Measurements from ENCODE around the gene TERB1.
"Not testable (repeated sequence)": the region's sequence is repeated elsewhere in the genome, so short reads cannot be mapped to it uniquely, and the experiment has no call there.

The TERB1 gene

DNA sequence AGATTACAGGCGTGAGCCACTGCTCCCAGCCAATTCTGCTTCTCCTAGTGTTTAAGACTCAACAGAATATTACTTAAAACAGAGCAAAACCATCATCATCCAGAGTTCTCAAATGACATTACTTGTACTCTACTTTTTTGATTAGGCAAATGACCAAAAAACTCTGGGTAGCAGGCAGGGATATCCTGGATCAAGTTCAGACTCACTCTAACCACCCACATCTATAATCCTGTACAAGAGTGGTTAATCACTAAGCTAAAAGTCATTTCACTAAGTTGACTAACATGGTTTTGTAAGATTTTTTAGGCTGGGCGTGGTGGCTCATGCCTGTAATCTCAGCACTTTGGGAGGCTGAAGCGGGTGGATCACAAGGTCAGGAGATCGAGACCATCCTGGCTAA lies 22.6 kb upstream of the TERB1 start:
- DNase-seq: no peak

DNA sequence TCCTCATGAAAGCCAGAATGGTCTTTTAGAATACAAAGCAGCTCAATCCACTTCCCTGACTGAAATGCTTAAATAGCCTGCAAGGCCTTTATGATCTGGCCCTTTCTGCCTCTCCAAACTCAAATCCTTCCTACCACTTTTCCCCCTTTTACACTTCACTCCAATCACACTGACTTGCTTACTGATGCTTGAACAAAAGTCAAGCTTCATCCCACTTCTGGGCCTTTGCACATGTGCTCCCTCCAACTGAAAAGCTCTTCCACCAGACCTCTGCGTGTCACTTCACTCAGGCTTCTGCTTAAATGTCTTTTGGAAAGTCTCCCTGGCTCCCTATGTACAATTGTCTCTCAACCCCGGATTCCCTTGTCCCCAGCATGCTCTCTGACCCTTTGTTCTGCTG lies 13.3 kb upstream of the TERB1 start:
- no peak for DNase-seq

DNA sequence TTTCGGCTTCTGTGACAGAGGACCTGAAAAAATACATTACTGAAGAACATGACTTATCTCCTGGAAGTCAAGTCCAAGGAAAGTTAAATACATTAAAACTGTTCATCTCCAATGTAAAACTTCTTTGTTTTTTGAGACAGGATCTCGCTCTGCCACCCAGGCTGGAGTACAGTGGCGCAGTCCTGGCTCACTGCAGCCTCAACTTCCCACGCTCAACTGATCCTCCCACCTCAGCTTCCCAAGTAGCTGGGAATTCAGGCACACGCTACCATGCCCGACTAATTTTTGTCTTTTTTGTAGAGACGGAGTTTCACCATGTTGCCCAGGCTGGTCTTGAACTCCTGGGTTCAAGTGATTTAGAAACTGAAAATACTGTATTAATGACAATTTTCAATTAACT lies 9.7 kb upstream of the TERB1 start:
- DNase-seq: no peak

DNA sequence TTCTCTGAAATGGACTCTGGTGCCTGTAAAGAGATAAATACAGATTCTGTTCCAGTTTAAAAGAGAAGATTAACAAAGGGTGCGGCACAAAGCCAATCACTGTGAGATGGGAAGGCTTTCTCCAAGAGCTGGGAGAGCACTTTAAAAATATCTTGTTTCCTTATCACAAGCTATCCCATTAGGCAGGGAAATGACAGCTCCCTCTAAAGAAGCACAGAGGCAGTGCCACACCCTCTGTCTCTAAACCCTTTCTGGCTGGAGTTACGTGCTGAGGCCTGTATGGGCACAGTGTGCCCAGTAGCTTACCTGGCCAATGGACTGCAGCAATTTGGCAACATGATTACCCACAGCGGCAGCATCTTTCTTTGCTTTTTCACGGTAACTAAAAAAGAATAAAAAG lies 9.0 kb upstream of the TERB1 start:
- DNase-seq: no peak

DNA sequence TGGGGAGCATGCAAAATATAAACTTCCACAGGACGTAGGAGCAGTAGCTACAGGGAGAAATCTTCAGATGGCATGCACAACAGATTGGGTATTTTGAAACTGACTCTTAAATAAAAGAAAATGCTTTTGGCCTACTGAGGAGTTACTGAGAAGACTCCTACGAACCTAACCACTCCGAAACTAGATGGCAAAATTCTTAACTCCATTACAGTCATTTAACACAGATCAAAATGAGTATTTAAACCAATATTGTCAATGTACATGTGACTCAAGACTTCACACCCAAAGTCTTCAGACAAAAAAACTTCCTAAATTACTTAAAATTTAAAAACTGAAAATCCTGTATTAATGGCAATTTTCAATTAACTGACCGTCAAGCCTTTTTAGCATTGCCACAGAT lies 8.4 kb upstream of the TERB1 start:
- DNase-seq: no peak

DNA sequence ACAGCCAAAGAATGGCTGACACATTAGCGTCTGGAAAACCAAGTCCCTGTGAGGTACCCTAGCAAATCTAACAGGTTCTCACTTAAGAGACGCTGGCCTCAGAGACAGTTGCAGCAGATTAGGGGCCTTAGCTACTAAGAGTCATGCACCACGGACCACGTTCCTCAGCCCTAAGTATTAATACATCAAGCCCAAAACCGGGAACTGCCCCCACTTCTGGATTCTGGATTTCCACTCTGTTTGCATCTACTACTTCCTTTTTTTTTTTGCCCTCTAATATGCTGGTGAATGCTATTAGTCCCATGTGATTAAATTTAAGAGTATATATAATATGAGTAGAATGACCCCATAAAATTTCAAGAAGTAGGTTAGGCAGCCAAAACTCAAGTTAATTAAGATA lies 775 bp upstream of the TERB1 start:
- DNase-seq: no peak

DNA sequence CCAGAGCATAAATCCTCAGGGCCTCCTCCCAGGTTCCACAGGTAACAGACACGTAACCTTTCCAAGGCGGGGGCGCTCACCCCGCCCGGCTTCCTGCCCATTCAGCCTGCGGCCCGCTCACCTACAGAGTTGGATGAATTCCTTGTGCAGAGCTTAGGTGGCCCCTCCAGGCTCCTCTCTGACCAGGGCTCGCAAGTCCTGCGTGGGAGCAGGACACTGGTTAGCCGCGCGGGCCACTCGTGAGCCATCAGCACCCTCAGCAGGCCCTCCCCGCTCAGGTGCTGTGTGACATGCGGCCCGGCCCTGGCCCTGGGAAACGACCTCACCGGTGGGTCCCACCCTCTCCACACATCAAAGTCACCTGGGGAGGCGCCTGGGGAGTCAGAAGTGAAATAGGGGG lies 528 bp downstream of the TERB1 start:
- DNase-seq: no peak

DNA sequence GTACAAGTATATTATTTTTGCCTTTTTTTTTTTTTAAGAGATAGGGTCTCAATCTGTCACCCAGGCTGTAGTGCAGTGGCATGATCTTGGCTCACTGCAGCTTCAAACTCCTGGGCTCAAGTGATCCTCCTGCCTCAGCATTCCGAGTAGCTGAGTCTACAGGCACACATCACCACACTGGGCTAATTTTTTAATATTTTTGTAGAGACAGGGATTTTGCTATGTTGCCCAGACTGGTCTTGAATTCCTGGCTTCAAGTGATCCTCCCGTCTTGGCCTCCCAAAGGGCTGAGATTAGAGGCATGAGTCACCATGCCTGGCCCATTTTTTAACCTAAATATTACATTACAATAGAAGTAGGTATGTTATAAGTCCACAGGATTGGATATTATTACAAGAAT lies 3.2 kb downstream of the TERB1 start:
- no peak for DNase-seq

DNA sequence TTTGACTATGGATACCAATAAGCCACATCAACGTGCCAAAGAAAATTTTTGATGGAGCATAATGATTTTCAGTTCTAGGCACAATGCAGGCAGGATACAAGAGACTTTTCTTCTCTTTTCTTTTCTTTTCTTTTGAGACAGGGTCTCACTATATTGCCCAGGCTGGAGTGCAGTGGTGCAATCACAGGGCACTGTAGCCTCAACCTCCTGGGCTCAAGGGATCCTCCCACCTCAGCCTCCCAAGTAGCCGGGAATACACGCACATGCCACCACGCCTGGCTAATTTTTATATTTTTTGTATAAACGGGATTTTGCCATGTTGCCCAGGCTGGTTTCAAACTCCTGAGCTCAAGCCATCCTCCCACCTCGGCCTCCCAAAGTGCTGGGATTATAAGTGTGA lies 7.4 kb downstream of the TERB1 start:
- DNase-seq: not testable (repeated sequence)

DNA sequence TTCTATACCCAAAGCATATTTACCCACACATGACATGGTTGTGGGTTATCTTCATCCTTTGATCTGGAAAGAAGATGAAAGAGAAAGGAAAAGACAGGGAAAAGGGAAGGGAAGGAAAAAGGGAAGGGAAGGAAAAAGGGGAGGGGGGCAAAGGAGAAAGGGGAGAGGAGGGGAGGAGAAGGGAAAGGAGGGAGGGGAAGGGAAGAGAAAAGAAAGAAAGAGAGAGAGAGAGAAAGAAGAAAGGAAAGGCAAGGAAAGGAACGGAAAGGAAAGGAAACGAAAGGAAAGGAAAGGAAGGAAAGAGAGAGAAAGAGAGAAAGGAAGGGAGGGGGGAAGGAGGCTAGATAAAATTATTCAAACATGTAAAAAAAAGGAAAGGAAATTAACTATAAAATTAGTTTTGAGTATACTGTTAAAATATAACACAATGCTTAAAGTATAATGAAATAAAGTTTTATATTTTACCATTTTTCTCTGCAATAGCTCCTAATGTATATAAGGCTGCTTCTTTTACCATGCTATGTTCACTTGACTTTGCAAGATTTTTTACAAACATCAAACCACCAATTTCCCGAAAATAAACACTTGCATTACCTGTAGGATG lies 11.2 kb downstream of the TERB1 start:
- DNase-seq: no peak

DNA sequence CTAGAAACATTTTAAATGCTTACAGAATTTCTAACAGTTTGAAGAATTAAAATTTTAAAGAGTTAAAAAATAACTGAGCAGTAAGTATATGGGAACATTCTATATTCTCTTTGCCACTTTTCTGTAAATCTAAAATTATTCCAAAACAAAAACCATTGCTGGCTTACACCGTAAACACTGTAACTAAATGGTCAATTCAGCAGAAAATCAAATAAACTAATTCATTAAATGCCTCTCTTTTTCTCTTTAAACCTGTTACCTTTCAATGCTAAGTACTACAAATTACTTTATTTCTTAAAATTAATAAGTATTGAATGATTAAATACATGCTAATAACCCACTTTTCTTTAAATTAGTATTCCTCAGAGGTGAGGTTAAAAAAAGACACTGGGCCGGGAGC lies 14.0 kb downstream of the TERB1 start:
- DNase-seq: no peak

DNA sequence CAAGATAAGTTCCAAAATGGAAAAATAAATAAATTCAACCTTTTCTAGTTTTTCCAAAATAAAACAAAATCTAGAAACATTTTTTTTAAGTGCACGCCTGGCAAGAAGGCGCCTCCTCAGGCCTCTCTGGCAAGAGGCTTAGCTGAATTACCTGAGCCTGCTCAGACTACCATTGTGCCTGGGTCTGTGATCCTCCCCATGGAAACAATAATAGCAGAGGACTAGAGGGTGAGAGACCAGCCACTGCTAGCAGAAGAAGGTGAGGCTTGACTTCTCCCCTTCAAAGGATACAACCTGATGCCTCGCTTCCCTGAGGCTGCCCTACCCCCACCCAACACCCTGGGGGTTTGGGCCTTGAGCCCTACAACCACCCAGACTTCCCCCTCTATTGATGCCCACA lies 14.8 kb downstream of the TERB1 start:
- no peak for DNase-seq

DNA sequence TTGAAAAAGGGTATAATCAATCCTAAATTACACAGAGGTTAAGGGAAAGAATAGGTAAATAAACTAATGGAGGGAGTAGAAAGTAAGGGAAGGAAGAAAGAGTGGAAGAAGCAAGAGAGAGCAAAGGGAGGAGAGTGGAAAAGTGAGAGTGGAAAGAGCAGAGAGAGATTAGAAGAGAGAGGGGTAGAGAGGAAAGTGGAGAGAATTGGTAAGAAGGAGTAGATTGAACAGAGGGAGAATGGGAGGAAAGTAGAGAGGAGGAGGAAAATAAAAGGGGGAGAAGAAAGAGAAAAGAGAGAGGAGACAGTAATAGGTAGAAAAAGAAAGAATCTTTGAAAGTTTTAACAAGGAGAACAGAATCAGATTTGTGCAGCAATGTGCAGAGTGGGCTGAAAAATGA lies 24.9 kb downstream of the TERB1 start:
- no peak for DNase-seq

DNA sequence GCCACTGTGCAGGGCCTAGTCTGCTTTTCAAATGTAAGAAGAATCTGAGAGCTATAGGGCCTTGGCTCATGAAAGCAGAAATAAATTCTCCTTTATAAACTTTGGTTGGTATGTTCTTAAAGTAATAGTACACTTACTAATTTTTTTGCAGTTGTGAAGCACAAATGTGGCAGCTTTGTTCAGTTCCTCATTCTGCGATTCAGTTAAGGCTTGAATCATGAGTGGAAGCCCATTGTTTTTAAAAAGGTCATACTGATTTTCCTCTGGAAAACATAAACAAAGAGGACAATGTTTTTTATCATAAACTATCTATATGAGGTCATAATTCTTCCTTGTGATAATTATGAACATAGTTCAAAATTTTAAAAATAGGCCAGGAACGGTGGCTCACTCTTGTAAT lies 26.4 kb downstream of the TERB1 start:
- no peak for DNase-seq

DNA sequence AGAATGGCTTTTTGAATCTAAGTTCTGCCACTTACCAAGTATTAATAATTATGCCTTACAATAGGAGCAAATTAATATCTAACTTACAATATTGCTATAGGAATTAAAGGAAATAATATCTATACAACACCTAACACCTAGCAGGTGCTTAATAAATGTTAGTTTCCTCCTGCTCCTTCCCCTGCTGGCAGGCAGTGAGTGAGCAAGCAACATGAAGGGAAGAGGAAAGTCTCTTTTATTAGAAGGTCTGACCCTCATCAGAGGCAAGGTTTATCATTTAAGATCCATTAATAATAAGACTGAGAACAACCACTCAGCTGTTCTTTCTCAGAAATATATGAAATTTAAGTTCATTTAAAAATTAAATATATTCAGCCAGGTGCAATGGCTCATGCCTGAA lies 43.3 kb downstream of the TERB1 start:
- no peak for DNase-seq

DNA sequence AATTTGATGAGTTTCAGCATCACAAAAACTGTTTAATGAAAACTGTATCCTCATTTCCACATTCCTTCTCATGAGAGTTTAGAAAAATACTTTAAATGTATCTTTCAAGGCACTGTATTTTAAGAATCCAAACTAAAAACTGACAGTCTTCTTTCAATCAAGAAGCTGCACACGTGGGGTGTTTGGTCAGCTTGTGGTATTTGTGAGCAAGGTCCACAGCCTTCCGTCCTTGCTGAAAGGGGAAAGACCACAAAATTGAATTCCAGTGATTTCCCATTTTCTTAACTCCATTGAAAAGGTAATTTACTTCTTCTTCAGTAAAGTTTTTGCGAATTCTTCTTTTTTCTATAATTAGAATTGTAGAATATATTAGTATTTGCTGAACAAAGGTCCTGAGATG lies 46.6 kb downstream of the TERB1 start:
- DNase-seq: no peak

DNA sequence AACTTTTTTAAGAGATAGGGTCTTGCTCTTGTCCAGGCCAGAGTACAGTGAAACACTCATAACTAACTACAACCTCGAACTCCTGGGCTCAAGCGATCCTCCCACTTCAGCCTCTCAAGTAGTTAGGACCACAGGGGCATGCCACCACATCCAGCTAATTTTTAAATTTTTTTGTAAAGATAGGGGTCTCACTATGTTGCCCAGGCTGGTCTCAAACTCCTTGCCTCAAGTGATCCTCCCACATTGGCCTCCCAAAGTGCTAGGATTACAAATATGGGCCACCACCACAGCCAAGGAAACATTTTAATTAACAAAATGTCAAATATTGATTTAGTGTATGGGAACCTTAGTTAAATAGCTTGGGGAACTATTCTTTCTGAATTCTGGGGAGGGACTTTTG lies 47.2 kb downstream of the TERB1 start:
- no peak for DNase-seq

DNA sequence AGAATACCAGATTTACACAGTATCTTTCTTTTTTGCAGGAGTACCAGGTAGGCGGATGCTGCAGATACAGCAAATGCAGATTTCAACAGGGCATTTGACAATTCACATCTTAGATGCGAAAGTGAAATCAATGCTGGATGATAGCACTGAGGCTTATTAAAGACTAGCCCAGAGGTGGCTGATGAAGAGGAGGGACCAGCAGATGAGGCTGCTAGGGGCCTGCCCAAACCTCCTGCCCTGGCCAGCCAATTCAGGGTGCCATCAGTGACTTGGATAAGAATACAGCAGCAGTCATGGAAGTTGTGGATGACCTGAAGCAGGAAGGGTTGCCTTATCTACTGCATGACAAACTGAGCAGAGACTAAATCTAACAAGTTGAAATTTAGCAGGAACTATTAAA lies 48.4 kb downstream of the TERB1 start:
- no peak for DNase-seq

DNA sequence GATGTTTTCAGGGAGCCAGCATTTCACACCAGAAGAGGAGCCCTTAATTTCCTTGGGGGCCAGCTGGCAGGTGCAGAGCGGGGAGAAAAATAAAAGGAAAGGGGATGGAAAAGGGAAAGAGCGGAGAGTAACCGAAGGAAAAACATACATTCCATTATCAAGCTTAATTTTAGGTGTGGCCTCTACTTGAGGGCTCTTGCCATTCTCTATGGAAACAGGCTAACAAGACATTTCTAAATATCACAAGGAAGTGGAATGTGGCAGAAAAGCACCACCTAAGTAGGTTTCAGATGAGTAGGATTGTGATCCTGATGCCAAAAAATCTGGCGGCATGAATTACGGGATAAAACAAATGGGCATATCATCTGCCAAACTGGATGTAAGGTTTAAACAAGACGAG lies 49.0 kb downstream of the TERB1 start:
- DNase-seq: no peak

DNA sequence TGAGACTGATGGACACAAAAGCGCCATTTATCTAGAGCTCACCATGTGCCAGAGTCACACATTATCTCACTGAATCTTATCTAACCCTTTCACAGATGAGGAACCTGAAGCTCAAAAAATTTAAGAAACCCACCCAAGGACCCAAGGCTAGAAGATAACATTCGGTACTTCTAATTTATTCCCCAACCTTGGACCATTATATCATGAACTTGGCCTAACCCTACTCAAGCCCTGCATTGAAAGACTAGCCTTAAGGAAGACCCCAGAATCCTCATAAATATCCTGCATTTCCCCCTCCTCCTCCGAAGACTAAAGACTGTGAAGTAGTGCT lies 49.4 kb downstream of the TERB1 start:
- no peak for DNase-seq

DNA sequence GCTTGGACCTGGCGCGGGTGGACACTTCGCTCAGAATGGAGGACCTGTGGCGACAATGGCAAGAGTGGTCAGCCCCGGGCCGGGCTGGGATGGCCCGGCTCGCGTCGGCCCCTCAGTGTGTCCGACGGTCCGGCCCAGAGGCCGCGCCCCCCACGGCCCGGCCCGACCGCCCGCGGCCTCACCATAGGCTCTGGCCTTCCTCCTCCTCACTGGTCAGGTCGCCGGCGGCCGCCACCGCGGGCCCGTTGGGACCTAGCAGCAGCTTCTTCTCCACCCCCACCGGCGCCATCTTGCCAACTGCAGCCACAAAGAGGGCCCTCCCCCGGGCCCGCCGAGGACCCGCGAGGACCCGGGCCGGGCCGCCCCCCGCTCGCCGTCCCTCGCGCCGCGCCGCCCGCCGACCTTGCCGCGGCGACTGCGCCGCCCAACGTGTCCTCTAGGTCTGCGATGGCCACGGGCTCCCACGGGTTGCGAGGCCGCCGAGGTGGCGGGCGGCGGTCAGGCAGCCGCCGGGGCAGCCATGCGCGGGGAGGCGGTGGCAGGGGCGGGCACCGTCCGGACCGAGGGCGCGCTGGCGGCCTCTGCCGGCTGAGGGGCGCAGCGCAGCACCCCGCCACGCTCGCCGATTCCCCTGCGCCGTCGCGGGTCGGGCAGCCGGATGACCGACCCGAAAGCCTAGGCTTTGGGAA lies 49.9 kb downstream of the TERB1 start, which contains the start of gene DYNC1LI2:
Gene DYNC1LI2 (minus strand): TSS at position 307 of the 689 bp plus-strand sequence. CDS start 18 bp downstream, at position 289.
- peak; percentile 76 for DNase-seq

DNA sequence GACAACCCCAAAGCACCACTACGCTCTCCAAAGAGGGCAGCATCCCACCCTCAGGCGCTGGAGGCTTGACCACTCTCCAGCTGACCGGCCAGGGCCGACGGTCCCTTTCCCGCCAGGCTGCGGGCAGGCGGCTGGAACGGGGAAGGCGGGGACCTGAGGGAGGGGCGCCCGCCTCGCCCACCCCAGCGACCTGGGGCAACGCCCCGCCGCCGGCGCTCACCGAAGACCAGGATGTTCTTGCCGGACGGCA lies 50.4 kb downstream of the TERB1 start:
- DNase-seq: no peak

DNA sequence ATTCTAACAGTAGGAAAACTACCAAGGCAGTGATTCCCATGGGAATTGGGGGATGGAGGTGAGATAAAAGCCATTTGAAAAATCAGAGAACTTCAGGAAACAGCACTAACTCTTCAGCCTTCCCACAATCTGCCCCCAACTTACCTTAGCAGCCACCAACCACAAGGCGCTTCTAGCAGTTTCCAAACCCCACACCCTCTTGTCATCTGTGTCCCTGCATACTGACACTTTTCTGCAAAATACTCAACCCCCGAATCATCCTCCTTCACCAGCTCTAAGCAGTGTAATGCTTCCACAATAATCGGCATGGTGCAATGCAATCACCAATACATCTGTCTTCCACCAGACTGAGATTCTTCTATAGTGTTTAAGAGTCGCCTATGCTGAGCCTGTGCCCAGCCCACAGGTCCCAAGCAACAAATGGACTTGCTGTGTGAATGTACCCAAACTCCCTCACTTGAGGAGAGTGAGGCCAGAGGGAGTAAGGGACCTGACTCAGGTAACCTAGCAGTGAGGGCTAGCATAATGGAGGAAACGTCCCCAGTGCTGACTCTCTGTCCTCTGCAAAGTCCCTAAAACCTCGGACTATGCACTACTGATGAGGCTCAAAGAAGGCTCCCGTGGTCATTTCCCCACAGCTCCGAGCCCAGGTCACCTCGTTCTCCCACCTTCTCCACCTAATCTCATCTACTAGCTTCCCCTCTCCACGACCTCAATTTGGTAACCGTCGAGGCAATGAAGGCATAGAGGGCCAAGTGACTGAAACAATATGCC lies 50.9 kb downstream of the TERB1 start:
- no peak for DNase-seq

DNA sequence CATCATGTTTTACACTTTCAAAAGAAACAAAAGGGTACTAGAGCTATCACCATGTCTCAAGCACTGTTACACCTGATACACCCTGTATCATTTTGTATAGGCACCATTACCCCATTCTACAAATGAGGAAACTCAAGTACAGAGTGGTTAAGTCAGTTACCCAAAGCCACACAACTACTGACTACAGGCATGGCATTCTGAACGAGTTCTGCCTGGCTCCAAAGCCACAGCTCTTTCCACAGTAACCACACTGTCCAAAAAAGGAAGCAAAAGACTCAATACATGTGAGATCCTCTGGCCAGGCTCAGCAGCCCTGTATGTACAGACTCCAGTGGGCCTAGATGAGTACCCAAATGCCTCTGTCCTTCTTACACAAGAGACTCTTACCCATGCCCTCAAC lies 54.7 kb downstream of the TERB1 start:
- no peak for DNase-seq

DNA sequence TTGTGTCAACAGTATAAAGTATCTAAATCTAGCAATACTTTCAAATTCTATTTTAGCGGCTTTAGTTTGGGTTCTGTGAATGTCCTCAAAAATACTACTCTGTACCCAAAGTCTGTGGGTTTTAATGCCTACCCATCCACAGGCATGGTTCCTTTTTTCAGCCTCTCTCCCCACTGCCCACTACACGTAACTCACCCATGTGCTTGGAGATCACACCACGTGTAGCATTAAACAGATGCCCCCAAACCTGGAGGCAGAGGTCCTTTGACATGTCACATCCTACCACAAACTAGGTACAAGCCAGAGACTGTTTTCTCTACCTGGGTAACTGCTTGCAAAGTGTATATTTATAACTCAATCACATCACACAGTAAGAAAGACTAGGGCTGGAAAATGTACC lies 55.3 kb downstream of the TERB1 start:
- no peak for DNase-seq

Data from activated gamma-delta T cell treated with Interleukin-2 at 50 U/mL for 16 hours (primary cell).